Measurements from ENCODE around the gene ADORA2A.

- no peak for TF ChIP-seq CTCF (IDR thresholded peaks at IDR 0.05; ENCODE audit: low read length)
- no peak for TF ChIP-seq EZH2phosphoT487 (IDR thresholded peaks at IDR 0.05; ENCODE audit: low read length)
Measured at GRCh38 chr22:24405631-24406321, 21.6 kb upstream of the ADORA2A start.

All from MM.1S (cell line).